ENCODE measurements around the gene CCDC172. TPM values are rescaled to one million over a fixed set of nuclear protein-coding genes. Genes with fewer than 3 reads are reported as not detected.

The CCDC172 gene
- total RNA-seq, 1 donor from 2014 or later: not detected

GRCh38 chr10:116311706-116312490 is 12.3 kb upstream of the CCDC172 start:
- Histone ChIP-seq H3K27me3 (ENCODE audit: low read depth) (no peaks in the 10 kb centered on the region), H3K4me1 (no peaks in the 10 kb centered on the region), H3K9me3 (replicated peaks) (no peaks in the 10 kb centered on the region), H3K36me3 (no peaks in the 10 kb centered on the region), H3K4me3 (no peak overlapping the region), H3K27ac (replicated peaks) (no peak overlapping the region)
- TF ChIP-seq CTCF (IDR thresholded peaks at IDR 0.05; ENCODE audit: borderline replicate concordance): no peak
- intact Hi-C loops (cut with micrococcal nuclease): no loop called here
- no peak for DNase-seq

GRCh38 chr10:116312548-116312947 is 11.7 kb upstream of the CCDC172 start:
- Histone ChIP-seq H3K9me3 (replicated peaks) (no peaks in the 10 kb centered on the region), H3K27me3 (ENCODE audit: low read depth) (no peaks in the 10 kb centered on the region), H3K4me3 (no peak overlapping the region), H3K27ac (replicated peaks) (no peak overlapping the region), H3K4me1 (no peaks in the 10 kb centered on the region), H3K36me3 (no peaks in the 10 kb centered on the region)
- intact Hi-C loops (cut with micrococcal nuclease): no loop called here
- no peak for DNase-seq
- TF ChIP-seq CTCF (IDR thresholded peaks at IDR 0.05; ENCODE audit: borderline replicate concordance): no peak

- H3K4me3 ChIP-seq: no peak overlapping the region
- no peaks in the 10 kb centered on the region for H3K27me3 ChIP-seq (ENCODE audit: low read depth)
- TF ChIP-seq CTCF (IDR thresholded peaks at IDR 0.05; ENCODE audit: borderline replicate concordance): no peak
- no peak for DNase-seq
- no peaks in the 10 kb centered on the region for H3K9me3 ChIP-seq (replicated peaks)
- no peak overlapping the region for H3K27ac ChIP-seq (replicated peaks)
- intact Hi-C loops (cut with micrococcal nuclease): no loop called here
- no peaks in the 10 kb centered on the region for H3K4me1 ChIP-seq
- H3K36me3 ChIP-seq: no peaks in the 10 kb centered on the region
These were observed 7.7 kb upstream of the CCDC172 start for GRCh38 chr10:116316503-116316902.

DNA sequence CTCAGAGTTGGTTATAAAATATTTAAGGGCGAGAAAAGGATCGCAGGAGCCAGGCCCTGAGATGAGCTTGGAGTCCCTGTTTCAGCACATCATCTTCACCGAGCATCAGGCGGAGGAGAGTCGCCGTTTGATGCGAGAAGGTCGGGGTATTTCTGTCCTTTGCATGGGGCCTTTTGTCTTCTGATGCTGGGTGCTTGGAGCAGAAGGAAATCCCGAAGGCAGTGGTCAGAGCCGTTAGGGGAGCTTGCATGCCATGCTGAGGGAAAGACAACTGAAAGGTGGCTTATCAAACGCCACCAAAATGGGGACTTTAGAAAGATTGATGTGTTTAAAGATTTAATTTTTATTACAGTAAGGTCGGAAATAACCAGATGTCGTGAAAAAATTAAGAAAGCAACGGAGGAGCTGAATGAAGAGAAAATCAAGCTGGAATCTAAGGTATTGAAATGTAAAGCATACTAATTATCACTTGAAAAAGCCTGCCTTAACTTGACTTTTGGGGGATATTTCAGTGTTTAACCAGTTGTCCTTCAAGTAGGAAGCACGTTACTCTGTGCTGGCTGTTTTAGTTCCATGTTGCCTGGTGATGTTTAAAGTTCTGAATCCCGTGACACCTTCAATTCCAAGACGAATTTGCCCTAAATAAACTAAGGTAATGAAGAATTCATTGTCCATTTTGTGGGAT is 845 bp downstream of the CCDC172 start:
- H3K36me3 ChIP-seq: no peaks in the 10 kb centered on the region
- no peaks in the 10 kb centered on the region for H3K4me1 ChIP-seq
- TF ChIP-seq CTCF (IDR thresholded peaks at IDR 0.05; ENCODE audit: borderline replicate concordance): no peak
- DNase-seq: no peak
- intact Hi-C loops (cut with micrococcal nuclease): no loop called here
- no peak overlapping the region for H3K27ac ChIP-seq (replicated peaks)
- no peak overlapping the region for H3K4me3 ChIP-seq
- H3K27me3 ChIP-seq (ENCODE audit: low read depth): peaks cover 13% of the 10 kb centered on the region
- H3K9me3 ChIP-seq (replicated peaks): no peaks in the 10 kb centered on the region

DNA sequence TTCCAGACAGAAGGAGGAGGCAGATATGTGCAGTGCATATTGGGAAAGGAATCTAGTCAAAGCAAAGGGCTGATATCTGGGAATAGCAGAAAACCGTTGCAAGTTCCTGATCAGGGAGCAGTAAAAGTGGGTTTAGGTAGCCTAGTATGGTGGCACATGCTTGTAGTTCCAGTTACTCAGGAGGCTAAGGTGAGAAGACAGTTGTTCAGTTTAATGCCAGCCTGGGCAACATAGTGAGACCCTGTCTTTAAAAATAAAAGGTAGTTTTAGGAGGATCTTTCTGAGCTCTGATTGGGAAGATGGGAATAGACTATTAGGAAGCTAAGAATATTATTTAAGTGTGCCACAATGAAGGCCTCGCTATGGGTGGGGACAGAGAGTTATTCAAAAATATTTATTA is 1.7 kb downstream of the CCDC172 start:
- TF ChIP-seq CTCF (IDR thresholded peaks at IDR 0.05; ENCODE audit: borderline replicate concordance): no peak
- DNase-seq: no peak
- Histone ChIP-seq H3K27ac (replicated peaks) (no peak overlapping the region), H3K36me3 (no peaks in the 10 kb centered on the region), H3K4me1 (no peaks in the 10 kb centered on the region), H3K27me3 (ENCODE audit: low read depth) (peaks cover 13% of the 10 kb centered on the region), H3K4me3 (no peak overlapping the region), H3K9me3 (replicated peaks) (peaks cover 4% of the 10 kb centered on the region)
- intact Hi-C loops (cut with micrococcal nuclease): no loop called here
